ENCODE data around the gene CHST8.

CHST8 gene

DNA sequence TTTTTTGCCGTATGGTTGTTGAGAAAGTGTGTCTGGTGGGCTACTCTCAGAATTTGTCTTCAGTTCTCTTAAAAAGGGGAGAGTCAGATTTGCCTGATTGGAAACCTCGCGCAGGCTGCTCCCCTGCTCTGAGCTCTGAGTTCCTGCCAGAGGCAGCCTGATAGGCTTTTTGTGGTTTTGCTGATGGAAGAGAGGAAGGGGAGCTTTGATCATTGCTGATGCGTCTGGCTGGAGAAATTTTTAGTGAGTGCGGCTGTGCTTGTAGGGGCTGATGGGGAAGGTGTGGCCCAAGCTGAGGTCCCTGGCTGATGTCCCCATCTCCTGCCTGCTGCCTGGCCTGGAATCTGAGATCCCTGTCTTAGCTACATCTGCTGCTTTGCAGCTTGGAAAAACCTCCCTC lies 2.8 kb downstream of the CHST8 start:
- H3K4me1 Mint-ChIP-seq, result no peaks in the 10 kb centered on the region
- ATAC-seq (ENCODE audit: low read depth) (no peak), DNase-seq (ENCODE audit: low spot score in 2 of 2) (no peak)
- H3K9me3 Mint-ChIP-seq, result no peaks in the 10 kb centered on the region
- H3K27ac Mint-ChIP-seq, result no peak overlapping the region
- no peak overlapping the region for H3K4me3 Mint-ChIP-seq
- no peaks in the 10 kb centered on the region for H3K36me3 Mint-ChIP-seq
- H3K27me3 Mint-ChIP-seq, result peaks cover 22% of the 10 kb centered on the region

DNA sequence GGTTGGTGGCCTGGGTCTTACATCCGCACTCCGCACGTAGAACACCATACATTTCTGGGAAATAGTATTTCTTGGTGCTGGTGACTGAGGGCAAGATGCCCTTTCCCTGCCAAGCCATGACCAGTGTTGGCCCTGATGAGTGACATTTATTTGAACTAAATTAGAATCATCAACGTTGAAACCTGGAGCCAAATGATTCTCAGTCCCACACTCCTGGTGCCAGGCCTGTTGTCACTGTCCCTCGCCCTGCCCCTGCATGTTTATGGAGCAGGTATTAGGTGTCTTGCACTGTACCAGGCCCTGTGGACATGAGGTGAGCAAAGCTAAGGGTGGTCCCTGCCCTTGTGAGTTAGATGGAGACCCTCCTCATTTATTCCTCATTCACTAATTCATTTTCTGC lies 5.8 kb downstream of the CHST8 start:
- Mint-ChIP-seq H3K4me1 (no peaks in the 10 kb centered on the region), H3K36me3 (no peaks in the 10 kb centered on the region), H3K27me3 (peaks cover 15% of the 10 kb centered on the region), H3K4me3 (no peak overlapping the region), H3K27ac (no peak overlapping the region), H3K9me3 (no peaks in the 10 kb centered on the region)
- DNase-seq (ENCODE audit: low spot score in 2 of 2) (no peak), ATAC-seq (ENCODE audit: low read depth) (no peak)

DNA sequence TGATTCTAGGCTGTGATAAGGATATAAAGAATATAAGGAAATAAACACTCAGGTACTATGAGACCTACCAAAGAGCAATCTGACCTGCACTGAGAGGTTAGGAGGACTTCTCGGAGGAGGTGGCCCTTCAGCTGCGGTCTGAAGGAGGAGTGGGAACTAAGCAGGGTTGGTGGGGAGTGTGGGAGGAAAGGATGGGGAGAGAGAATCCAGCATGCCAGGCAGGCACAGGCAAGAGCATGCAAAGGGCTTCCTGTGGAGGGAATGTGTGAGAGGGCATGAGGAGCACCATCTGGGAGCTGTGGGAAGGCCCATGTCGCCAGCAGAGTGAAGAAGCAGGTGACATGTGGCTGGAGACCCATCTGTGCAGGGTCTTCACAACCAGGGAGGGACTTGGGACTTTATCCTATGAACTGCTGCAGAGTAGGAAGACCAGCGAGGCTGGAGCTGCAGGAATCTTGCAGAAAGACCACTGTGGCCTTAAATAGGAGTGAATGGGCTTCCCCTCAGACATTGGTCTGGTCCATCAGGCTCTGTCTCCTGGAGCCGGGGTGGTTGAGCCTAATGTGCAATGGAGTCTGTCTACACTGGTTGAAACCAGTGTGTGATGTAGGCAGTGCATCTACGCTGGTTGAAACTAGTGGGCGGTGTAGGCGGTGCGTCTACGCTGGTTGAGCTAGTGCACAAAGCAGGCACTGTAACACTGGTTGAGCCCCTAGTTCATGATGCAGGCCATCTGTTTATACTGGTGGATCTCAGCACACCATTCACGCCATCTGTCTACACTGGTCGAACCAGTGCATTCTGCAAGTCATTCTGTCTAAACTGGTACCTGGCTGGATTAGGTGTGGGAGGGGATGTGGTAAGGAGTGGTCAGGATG lies 6.4 kb downstream of the CHST8 start:
- no peaks in the 10 kb centered on the region for H3K4me1 Mint-ChIP-seq
- no peak overlapping the region for H3K27ac Mint-ChIP-seq
- DNase-seq (ENCODE audit: low spot score in 2 of 2) (no peak), ATAC-seq (ENCODE audit: low read depth) (no peak)
- no peaks in the 10 kb centered on the region for H3K36me3 Mint-ChIP-seq
- H3K9me3 Mint-ChIP-seq, result no peaks in the 10 kb centered on the region
- no peak overlapping the region for H3K4me3 Mint-ChIP-seq
- H3K27me3 Mint-ChIP-seq, result peaks cover 13% of the 10 kb centered on the region

DNA sequence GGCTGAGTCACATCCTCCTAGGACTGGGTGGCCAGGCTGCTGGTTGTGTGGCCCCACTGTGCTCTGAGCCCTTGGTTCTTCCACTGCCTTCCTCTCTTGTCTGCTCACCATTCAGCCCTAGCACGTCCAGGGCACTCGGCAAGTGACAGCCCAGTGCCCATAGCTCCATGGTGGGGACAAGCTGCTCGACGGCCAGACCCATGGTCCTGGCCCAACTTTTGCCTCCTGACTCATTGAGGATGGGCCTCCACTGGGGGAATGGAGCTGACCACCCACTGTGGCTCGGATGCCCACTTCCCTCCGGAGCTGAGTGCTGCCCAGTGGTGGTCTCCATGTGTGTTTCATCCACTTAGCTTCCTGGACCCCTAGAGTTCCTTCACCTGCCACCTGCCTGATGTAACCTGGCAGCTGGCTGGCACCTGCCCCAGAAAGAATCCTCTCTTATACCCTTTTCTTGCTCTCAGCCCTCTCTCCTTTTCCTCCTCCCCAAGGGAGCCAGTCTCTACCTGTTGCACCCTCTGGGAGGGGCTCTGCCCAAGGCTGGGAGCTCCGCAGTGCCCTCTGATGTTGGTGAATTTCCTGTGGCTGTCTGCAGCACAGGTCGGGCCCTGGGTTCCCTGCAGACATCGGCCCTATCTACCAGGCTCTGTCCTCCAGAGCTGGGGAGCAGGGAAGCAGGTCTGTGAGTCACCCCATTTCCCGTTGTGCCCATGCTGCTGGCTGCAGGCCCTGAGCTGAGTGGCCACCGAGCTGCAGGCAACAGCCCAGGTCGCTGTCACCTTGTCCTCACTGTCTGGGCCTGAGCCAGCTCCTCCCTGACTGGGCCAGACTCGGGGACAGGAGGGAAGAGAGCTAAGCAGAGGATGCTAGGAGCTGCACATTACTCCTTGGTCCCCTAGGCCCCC lies 7.4 kb downstream of the CHST8 start:
- H3K27ac Mint-ChIP-seq, result no peak overlapping the region
- no peaks in the 10 kb centered on the region for H3K36me3 Mint-ChIP-seq
- H3K9me3 Mint-ChIP-seq, result no peaks in the 10 kb centered on the region
- DNase-seq (ENCODE audit: low spot score in 2 of 2), result no peak
- peaks cover 9% of the 10 kb centered on the region for H3K27me3 Mint-ChIP-seq
- no peak overlapping the region for H3K4me3 Mint-ChIP-seq
- no peaks in the 10 kb centered on the region for H3K4me1 Mint-ChIP-seq
- no peak for ATAC-seq (ENCODE audit: low read depth)

DNA sequence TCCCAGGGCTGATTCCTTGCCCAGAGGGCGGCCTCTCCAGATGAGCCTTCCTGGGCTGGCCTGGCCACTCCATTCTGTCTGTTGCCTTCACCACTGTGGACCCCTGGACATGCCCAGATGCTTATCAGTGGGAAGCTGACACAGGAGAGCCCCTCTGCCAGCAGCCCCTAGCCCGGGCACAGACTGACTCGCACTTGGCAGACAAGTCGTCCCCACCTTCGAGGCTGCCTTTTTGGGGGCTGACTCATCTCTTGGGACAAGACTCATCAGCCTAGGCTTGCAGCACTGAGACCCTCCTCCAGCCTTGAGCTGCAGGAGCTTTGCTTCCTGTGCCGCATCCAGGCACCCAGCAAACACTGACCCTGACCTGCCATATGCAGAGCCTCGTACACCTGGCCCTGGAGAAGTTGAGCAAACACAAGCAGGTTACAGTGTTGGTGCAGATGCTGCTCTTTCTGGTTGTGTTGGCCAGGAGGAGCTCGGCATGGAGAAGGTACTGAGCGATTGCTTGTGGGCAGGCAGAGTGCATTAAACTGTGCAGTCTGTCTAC lies 8.1 kb downstream of the CHST8 start:
- no peaks in the 10 kb centered on the region for H3K36me3 Mint-ChIP-seq
- no peaks in the 10 kb centered on the region for H3K9me3 Mint-ChIP-seq
- H3K27ac Mint-ChIP-seq, result no peak overlapping the region
- no peak overlapping the region for H3K4me3 Mint-ChIP-seq
- no peaks in the 10 kb centered on the region for H3K4me1 Mint-ChIP-seq
- DNase-seq (ENCODE audit: low spot score in 2 of 2) (no peak), ATAC-seq (ENCODE audit: low read depth) (no peak)
- peaks cover 5% of the 10 kb centered on the region for H3K27me3 Mint-ChIP-seq

DNA sequence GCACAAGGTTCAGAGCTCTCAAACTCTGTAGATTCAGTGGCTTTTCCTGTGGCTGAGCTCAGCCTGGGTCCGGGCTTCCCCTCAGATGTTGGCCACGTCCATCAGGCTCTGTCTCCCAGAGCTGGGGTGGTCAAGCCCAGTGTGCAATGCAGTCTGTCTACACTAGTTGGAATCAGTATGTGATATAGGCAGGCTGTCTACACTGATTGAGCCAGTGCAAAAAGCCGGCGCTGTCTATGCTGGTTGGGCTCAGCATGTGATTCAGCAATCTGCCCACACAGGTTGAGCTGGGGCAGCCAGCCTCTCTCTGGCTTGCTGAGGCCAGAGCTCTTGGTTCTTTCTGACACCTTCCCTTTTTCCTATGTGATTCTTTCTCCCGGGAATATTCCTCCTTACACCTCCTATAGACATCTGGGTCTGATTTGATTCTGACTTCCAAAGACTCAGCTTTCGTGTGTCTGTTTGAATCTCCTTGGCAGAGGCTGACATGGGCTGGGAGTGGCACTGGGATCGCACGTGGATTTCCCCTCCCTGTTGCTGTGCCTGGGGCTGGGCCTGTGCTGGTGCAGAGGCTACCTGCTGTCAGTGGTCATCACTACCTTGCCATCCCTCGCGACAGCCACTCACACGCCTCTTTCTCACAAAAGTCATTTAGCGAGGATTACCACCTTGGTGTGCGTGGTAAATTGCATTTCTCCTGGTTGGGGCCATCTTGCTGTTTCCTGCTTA lies 9.3 kb downstream of the CHST8 start:
- Mint-ChIP-seq H3K27ac (no peak overlapping the region), H3K27me3 (peaks cover 5% of the 10 kb centered on the region)
- no peak for ATAC-seq (ENCODE audit: low read depth)

DNA sequence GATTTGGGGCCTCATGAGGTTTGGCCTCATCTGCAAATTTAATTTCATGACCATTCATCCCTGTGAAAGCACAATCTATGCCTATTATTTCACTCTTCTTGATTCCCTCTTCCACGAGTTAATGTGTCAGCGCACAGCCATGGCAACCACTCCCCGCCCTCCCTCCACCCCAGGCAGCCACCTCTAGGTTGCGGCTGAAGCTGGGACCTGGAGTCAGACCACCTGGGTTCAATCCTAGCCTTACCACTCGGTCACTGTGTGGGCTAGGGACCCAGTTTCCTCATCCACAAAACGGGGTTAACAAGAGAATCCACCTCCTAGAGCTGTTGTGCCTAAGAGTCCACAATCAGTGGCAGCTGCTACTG lies 9.8 kb downstream of the CHST8 start:
- H3K36me3 Mint-ChIP-seq, result no peaks in the 10 kb centered on the region
- no peak for ATAC-seq (ENCODE audit: low read depth)
- no peaks in the 10 kb centered on the region for H3K4me1 Mint-ChIP-seq
- H3K27me3 Mint-ChIP-seq, result peaks cover 5% of the 10 kb centered on the region
- DNase-seq (ENCODE audit: low spot score in 2 of 2), result no peak
- no peak overlapping the region for H3K4me3 Mint-ChIP-seq
- H3K9me3 Mint-ChIP-seq, result no peaks in the 10 kb centered on the region
- H3K27ac Mint-ChIP-seq, result no peak overlapping the region

More for the DNA sequence above, 9.3 kb downstream of the CHST8 start:
- H3K4me3 Mint-ChIP-seq, result no peak overlapping the region
- no peaks in the 10 kb centered on the region for H3K9me3 Mint-ChIP-seq
- H3K4me1 Mint-ChIP-seq, result no peaks in the 10 kb centered on the region
- H3K36me3 Mint-ChIP-seq, result no peaks in the 10 kb centered on the region
- no peak for DNase-seq (ENCODE audit: low spot score in 2 of 2)

DNA sequence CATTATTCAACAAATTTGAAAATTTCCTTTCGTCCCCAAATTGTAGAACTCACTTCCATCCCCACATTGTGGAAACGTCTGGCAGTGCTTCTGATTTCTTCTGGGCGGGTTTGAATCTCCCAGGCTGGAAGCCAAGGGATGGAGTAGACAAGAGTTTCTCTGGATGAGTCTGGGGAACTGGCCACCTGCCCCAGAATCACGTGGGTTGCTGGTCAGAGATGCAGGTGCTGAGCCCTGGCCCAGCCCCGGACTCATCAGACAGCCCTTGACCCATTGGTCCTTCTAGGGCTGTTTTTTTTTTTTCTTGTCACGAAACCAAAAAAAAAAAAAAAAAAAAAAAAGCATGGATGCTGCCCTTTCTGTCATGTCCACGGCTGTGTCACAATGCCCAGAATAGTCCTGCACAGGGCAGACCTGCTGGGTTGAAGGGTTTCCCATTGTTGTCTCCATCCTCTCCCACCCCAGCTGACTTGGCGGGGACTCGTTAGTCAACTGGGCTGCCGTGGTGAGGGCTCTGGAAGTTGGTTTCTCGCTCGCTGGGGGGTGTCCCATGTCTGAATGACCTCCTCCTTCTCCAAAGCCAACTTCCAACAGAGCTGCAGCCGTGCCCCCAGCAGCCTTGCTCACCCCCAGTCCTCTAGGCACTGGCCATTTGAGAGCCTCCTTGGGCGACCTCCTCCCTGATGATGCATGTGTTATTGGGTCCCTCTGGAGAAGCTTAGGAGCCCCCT lies 12.8 kb downstream of the CHST8 start:
- ATAC-seq (ENCODE audit: low read depth) (no peak), DNase-seq (ENCODE audit: low spot score in 2 of 2) (no peak)
- H3K27ac Mint-ChIP-seq, result no peak overlapping the region
- H3K9me3 Mint-ChIP-seq, result no peaks in the 10 kb centered on the region
- H3K36me3 Mint-ChIP-seq, result no peaks in the 10 kb centered on the region
- H3K4me1 Mint-ChIP-seq, result no peaks in the 10 kb centered on the region
- peaks cover 1% of the 10 kb centered on the region for H3K27me3 Mint-ChIP-seq
- H3K4me3 Mint-ChIP-seq, result no peak overlapping the region

DNA sequence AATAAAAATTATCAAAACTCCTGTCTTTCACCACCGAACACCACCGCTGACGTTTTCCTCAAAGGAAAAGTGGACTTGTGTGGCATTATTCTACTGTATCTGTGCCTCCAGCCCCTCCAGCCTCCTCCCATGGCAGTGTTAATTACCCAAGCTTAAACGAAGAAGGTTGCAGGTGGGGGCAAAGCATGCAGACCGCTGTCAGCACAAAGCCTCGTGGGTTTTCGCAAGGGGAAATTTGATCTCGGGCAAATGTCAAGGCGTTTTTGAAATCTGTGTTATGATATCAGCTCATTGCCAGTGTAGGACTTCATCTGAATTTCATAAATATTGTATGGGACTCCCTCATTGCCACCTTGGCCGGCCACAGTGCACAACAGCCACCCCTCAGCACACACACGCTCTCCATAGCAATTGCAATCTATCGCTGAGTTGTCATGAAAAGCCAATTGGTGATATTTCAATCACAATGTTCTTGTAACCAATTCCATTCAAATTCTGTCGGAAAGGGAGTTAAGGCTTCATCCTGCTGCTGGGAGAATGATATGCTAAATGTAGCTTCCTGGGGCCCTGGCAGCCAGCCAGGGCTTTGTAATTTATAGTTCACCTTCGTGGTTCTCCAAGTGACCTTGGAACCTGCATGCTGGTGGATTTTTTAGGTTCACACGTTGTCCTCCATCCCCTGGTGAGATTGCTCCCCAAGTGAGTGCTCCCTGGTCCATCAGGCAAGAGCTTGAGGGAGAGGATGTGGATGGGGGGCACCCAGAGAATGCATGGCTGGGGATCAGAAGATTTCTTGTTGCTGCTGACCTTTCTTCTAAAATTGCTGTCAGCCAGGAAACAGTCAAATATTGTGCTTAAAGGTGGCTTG lies 16.6 kb downstream of the CHST8 start:
- no peak for DNase-seq (ENCODE audit: low spot score in 2 of 2)
- no peaks in the 10 kb centered on the region for H3K36me3 Mint-ChIP-seq
- H3K27me3 Mint-ChIP-seq, result no peaks in the 10 kb centered on the region
- ATAC-seq (ENCODE audit: low read depth), result no peak
- no peak overlapping the region for H3K4me3 Mint-ChIP-seq
- H3K27ac Mint-ChIP-seq, result no peak overlapping the region
- H3K4me1 Mint-ChIP-seq, result no peaks in the 10 kb centered on the region
- H3K9me3 Mint-ChIP-seq, result no peaks in the 10 kb centered on the region

DNA sequence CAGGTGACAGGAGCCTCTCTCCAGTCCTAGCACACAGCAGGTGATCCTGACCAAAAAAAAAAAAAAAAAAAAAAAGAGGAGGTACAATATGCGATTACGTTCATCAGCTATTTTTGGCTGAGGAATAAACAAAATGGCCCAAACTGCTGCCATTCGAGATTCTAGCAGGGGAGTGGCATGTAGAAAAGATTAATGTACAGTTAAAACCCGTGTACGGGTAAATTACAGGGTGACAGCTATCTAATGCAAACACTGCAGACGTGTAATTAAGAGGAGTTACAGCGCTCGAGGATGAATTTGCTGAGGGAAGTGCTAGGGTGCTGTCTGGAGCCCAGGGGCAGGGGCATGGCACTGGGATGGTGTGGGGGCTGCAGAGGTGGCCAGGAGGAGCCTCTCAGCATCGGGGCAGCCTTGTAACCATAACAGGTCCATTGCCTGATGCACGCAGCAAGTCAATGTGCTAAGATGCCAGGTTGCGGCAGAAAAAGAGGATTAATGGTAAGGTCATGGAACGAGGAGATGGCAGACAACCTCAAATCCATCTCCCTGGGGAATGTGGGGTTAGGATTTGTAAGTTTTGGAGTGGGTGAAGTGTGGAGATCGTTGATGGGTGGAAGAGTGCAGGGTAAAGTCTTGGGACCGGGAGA lies 17.4 kb downstream of the CHST8 start:
- Mint-ChIP-seq H3K36me3 (no peaks in the 10 kb centered on the region), H3K4me1 (no peaks in the 10 kb centered on the region), H3K9me3 (no peaks in the 10 kb centered on the region), H3K4me3 (no peak overlapping the region), H3K27ac (no peak overlapping the region), H3K27me3 (no peaks in the 10 kb centered on the region)
- DNase-seq (ENCODE audit: low spot score in 2 of 2) (no peak), ATAC-seq (ENCODE audit: low read depth) (no peak)

DNA sequence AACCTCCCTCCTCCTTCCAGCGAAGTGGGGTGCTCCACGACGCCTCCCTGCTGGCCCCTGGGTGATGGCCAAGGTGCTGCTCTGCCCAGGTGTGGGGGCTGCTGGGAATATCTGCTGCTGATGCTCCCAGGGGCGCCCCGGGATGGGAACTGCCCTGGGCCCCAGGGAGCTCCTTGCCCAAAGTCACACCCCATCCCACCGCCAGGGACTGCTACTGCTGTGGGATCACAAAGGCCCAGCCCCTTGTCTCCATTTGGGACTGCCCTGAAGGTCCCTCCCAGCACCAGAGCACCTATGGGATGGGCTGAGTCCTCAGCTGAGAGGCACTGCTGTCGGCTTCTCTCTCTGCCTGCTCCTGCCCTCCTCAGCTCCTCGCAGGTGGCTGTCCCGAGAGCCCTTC lies 19.0 kb downstream of the CHST8 start:
- no peak for DNase-seq (ENCODE audit: low spot score in 2 of 2)
- Mint-ChIP-seq H3K4me1 (no peaks in the 10 kb centered on the region), H3K36me3 (no peaks in the 10 kb centered on the region), H3K9me3 (no peaks in the 10 kb centered on the region), H3K27me3 (peaks cover 1% of the 10 kb centered on the region), H3K27ac (no peak overlapping the region), H3K4me3 (no peak overlapping the region)
- no peak for ATAC-seq (ENCODE audit: low read depth)

DNA sequence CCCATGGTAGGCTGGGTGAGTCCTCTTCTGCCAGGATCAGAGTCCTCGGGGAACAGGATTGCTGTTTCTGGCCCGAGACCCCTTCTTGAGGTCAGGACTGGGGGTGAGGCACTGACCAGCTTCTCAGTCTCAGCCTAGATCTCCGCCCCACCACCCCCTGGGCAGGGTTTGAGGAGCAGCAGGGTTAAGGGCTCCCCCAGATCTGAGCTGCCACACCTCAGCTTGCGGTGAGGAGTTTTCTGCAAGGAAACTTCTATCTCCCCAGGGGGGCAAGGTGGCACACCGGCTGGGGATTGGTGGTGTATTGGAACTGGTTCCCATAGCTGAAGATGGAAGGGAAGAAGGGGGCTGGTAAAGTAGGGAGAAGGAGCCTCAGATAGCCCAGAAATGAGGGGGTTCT lies 19.5 kb downstream of the CHST8 start:
- Mint-ChIP-seq H3K27me3 (peaks cover 2% of the 10 kb centered on the region), H3K36me3 (no peaks in the 10 kb centered on the region), H3K9me3 (peaks cover under 1% of the 10 kb centered on the region), H3K4me1 (no peaks in the 10 kb centered on the region), H3K4me3 (no peak overlapping the region), H3K27ac (no peak overlapping the region)
- DNase-seq (ENCODE audit: low spot score in 2 of 2), result no peak
- no peak for ATAC-seq (ENCODE audit: low read depth)
